Smooth muscle cell (in vitro differentiated cells): ENCODE results near the gene TRAPPC12. TPM values are rescaled to one million over a fixed set of nuclear protein-coding genes. Genes with fewer than 3 reads are reported as not detected.
A peak's percentile ranks its signal among the peaks of the same experiment; 100 is the strongest.

Source experiments
- DNase-seq: peaks from one replicate; lab custom pipeline; 2025; ENCODE audit not compliant: unreplicated experiment; lab: John Stamatoyannopoulos, UW
- H2AFZ ChIP-seq: fragments of 200-600 bp; sonication (generic); 2 replicates; pipeline ENCODE4 v1.6.0; 2016; ENCODE audit warnings: antibody characterized with exemption, low read depth, mild to moderate bottlenecking
- H3F3A ChIP-seq: fragments of 200-600 bp; sonication (generic); 2 replicates; pipeline ENCODE4 v1.6.0; 2017; ENCODE audit warnings: antibody characterized with exemption, low read depth
- H3K27ac ChIP-seq: fragments of 200-600 bp; sonication (generic); 2 replicates; pipeline ENCODE4 v1.5.1; 2016; ENCODE audit warnings: low read depth, mild to moderate bottlenecking
- H3K27me3 ChIP-seq: fragments of 200-600 bp; sonication (generic); 2 replicates; pipeline ENCODE4 v1.6.1; 2016; ENCODE audit warnings: low read depth, mild to moderate bottlenecking
- H3K36me3 ChIP-seq: fragments of 200-600 bp; sonication (generic); 2 replicates; pipeline ENCODE4 v1.5.1; 2016; ENCODE audit warnings: low read depth
- H3K4me1 ChIP-seq: fragments of 200-600 bp; sonication (generic); 2 replicates; pipeline ENCODE4 v1.5.1; 2016; ENCODE audit warnings: low read depth
- H3K4me2 ChIP-seq: fragments of 200-600 bp; sonication (generic); 2 replicates; pipeline ENCODE4 v1.6.0; 2016; ENCODE audit warnings: mild to moderate bottlenecking
- H3K4me3 ChIP-seq: fragments of 200-600 bp; sonication (generic); 2 replicates; pipeline ENCODE4 v1.5.1; 2016; ENCODE audit warnings: mild to moderate bottlenecking
- H3K79me2 ChIP-seq: fragments of 200-600 bp; sonication (generic); 2 replicates; pipeline ENCODE4 v1.6.0; 2016; ENCODE audit warnings: low read depth, mild to moderate bottlenecking
- H3K9ac ChIP-seq: fragments of 200-600 bp; sonication (generic); 2 replicates; pipeline ENCODE4 v1.6.0; 2016; ENCODE audit warnings: low read depth
- H3K9me3 ChIP-seq: fragments of 200-600 bp; sonication (generic); replicated peaks from 2 replicates; pipeline ENCODE4 v1.5.1; 2016; ENCODE audit warnings: low read depth
- H4K20me1 ChIP-seq: fragments of 200-600 bp; sonication (generic); 2 replicates; pipeline ENCODE4 v1.6.0; 2016; ENCODE audit warnings: low read depth
- WGBS: methylation state at CpG from one replicate; pipeline ENCODE4 v1.1.7; 2016; ENCODE audit warnings: low lambda C conversion rate; 5-methylcytosine and 5-hydroxymethylcytosine counted together
- polyA plus RNA-seq: library from polyadenylated mRNA; unstranded; fragments of >200 nt; fragmentation: Nextera tagmentation; extraction: Ambion mirVana; gene quantifications from 2 replicates; pipeline ENCODE4 v1.2.1, GENCODE V29; 2016
- total RNA-seq: library from RNA; depleted of rRNA; stranded (reverse); fragments of >200 nt; gene quantifications from 2 replicates; pipeline ENCODE4 v1.2.3, GENCODE V29; 2014
- TF ChIP-seq, protein P1 (sequence below): fragments of 200-600 bp; sonication (generic); IDR thresholded peaks from 2 replicates; pipeline ENCODE4 v1.5.1; 2017; ENCODE audit warnings: borderline replicate concordance, mild to moderate bottlenecking, antibody characterized with exemption; ENCODE audit not compliant: insufficient read depth, poor library complexity, severe bottlenecking

Gene TRAPPC12
- total and polyA plus RNA-seq, 2 experiments from 2014 or later, result 26.0 to 55.4 TPM

DNA sequence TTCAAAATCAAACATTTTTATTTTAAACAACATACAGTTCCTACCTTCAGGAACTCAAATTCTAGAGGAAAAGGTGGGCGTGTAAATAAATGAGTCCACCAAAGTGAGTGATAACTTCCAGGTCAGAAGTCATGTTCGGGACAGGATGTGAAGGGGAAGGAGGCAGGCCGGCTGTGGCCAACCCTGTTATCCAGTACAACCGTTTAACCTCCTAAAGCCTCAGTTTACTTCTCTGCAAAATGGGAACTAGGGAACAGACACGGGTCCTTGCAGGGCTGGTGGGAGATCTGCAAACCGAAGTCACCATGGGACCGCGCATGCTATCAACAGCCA, 2.2 kb upstream of the TRAPPC12 start:
- Histone ChIP-seq H3K4me2 (peak overlapping the region; percentile 93), H3K79me2 (peaks cover 44% of the 10 kb centered on the region), H4K20me1 (no peaks in the 10 kb centered on the region), H3K27me3 (no peaks in the 10 kb centered on the region), H3K4me3 (peak overlapping the region; percentile 85), H2AFZ (peak overlapping the region; percentile 94), H3K27ac (peak overlapping the region; percentile 68), H3K9me3 (no peaks in the 10 kb centered on the region), H3K9ac (peak overlapping the region; percentile 68), H3K36me3 (no peaks in the 10 kb centered on the region), H3F3A (no peaks in the 10 kb centered on the region), H3K4me1 (peaks cover 14% of the 10 kb centered on the region)
- TF ChIP-seq, protein P1, sequence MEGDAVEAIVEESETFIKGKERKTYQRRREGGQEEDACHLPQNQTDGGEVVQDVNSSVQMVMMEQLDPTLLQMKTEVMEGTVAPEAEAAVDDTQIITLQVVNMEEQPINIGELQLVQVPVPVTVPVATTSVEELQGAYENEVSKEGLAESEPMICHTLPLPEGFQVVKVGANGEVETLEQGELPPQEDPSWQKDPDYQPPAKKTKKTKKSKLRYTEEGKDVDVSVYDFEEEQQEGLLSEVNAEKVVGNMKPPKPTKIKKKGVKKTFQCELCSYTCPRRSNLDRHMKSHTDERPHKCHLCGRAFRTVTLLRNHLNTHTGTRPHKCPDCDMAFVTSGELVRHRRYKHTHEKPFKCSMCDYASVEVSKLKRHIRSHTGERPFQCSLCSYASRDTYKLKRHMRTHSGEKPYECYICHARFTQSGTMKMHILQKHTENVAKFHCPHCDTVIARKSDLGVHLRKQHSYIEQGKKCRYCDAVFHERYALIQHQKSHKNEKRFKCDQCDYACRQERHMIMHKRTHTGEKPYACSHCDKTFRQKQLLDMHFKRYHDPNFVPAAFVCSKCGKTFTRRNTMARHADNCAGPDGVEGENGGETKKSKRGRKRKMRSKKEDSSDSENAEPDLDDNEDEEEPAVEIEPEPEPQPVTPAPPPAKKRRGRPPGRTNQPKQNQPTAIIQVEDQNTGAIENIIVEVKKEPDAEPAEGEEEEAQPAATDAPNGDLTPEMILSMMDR, result no peak
- DNase-seq, result no peak
- WGBS, result 3% methylated on average over 8 of the region's 8 CpGs

DNA sequence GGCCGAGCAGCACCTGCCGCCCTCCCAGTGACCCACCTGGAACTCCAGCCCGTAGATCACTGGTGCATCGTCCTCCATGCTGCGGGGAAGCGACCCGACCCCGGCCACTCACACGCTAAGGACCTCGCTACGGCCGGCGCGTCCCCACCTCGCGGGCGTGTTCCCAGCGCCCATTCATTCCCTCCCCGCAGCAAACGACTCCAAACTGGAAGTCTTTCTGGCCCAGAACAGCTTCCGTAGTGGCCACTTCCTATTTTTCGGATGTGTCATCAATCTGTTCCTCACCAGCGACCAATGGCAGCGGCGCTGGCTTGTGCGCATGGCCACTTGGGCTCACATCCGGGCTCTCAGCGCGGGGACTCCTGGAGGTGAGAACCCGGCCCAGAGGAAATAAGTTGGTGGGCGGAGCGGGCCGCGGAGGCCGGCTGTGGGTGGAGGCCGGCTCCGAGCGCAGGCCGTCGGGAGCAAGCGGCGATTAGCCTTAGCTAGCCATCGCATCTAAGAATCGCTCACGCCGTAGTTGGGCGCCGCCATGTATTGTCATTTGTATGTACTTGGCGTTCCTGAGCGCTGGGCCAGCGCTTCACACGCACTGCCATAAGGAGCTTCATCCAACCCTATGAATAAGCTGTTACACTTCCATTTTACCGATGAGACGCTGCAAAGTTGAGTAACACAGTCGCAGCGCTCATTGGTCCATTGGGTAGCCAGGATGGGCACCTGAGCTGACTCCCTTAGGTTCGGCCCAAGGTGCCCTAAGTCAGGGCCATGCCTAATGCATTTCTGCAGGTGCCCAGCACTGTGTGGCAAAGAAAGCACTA, 1.7 kb upstream of the TRAPPC12 start, which contains the start of gene EIPR1:
Gene EIPR1, minus strand, starts transcription at position 207 of the 821 bp plus-strand sequence. Its CDS starts 129 bp downstream, at position 78.
- Histone ChIP-seq H2AFZ (peak within 1 kb of the TSS; percentile 94), H3F3A (no peaks in the 10 kb centered on the region), H3K4me3 (peak within 1 kb of the TSS; percentile 85), H3K27me3 (no peaks in the 10 kb centered on the region), H3K9me3 (no peaks in the 10 kb centered on the region), H3K4me2 (peak within 1 kb of the TSS; percentile 93), H3K36me3 (no peaks in the 10 kb centered on the region), H3K27ac (peak within 1 kb of the TSS; percentile 68), H3K4me1 (peaks cover 14% of the 10 kb centered on the region), H4K20me1 (no peaks in the 10 kb centered on the region), H3K9ac (peak within 1 kb of the TSS; percentile 68), H3K79me2 (peaks cover 50% of the 10 kb centered on the region)
- TF ChIP-seq, protein P1, result no peak
- 4% methylated on average over 57 of the region's 57 CpGs for WGBS
- peak; percentile 82 for DNase-seq

DNA sequence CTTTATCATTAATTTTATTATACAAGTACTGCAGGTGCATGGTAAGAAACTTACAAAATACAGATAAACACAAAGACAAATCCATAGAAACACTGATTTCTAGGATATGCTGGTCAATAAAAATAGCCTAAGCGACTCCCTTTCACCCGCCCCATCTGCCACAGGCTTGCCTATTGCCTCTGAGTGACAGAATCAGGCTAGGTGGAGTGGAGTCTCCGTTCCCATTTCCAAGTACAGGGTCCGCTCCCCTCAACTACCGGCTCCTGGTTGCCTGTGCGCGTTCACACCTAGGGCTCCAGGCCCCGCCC, 201 bp upstream of the TRAPPC12 start:
- peak overlapping the region; percentile 83 for H3K4me3 ChIP-seq
- H3K4me1 ChIP-seq, result peaks cover 14% of the 10 kb centered on the region
- H3K9ac ChIP-seq, result peak overlapping the region; percentile 82
- no peak for DNase-seq
- peaks cover 58% of the 10 kb centered on the region for H3K79me2 ChIP-seq
- peak overlapping the region; percentile 65 for H3K27ac ChIP-seq
- H3K36me3 ChIP-seq, result no peaks in the 10 kb centered on the region
- H3K4me2 ChIP-seq, result peak overlapping the region; percentile 88
- H4K20me1 ChIP-seq, result no peaks in the 10 kb centered on the region
- H3K9me3 ChIP-seq, result no peaks in the 10 kb centered on the region
- H3K27me3 ChIP-seq, result no peaks in the 10 kb centered on the region
- 8% methylated on average over 8 of the region's 8 CpGs for WGBS
- H3F3A ChIP-seq, result no peaks in the 10 kb centered on the region
- TF ChIP-seq, protein P1, result no peak
- H2AFZ ChIP-seq, result peak overlapping the region; percentile 57

DNA sequence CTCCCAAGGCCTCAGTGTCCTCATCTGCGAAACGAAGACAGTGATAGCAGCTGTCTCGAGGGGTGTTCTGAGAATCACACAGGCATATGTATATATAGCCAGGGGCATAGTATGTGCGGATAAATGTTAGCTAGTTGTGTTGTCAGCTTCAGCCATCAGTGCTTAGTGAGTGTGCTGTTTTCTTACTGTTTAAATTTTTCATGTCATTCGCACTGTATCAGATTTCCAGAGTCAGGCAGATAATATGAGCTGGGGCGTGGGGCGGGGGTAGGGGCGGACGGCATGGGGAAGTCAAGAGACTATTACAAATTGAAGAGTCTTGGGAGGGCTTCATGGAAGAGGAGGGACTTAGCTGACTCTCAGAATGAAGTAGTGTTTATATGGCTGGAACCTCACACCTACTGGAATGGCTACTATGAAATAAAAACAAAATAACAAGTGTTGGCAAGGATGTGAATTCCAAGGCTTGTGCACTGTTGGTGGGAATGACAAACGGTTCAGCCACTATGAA, 7.0 kb downstream of the TRAPPC12 start:
- no peaks in the 10 kb centered on the region for H3F3A ChIP-seq
- peaks cover 4% of the 10 kb centered on the region for H4K20me1 ChIP-seq
- no peaks in the 10 kb centered on the region for H3K27me3 ChIP-seq
- no peak overlapping the region for H3K9ac ChIP-seq
- peaks cover 34% of the 10 kb centered on the region for H3K79me2 ChIP-seq
- 94% methylated on average over 10 of the region's 10 CpGs for WGBS
- no peak overlapping the region for H3K4me3 ChIP-seq
- no peaks in the 10 kb centered on the region for H3K9me3 ChIP-seq
- H3K27ac ChIP-seq, result no peak overlapping the region
- H3K36me3 ChIP-seq, result peaks cover 17% of the 10 kb centered on the region
- TF ChIP-seq, protein P1, result no peak
- H3K4me2 ChIP-seq, result no peak overlapping the region
- no peaks in the 10 kb centered on the region for H3K4me1 ChIP-seq
- no peak overlapping the region for H2AFZ ChIP-seq
- no peak for DNase-seq
